H1 (cell line): Measurements from ENCODE around the gene FCER2. TPM values are rescaled to one million over a fixed set of nuclear protein-coding genes. Genes with fewer than 3 reads are reported as not detected.

ENCODE experiments used
- JUND ChIP-seq: IDR thresholded peaks from 2 replicates; pipeline ENCODE4 v1.6.1; 2011; ENCODE audit warnings: mild to moderate bottlenecking, improper control_type of control experiment, low read length
- NANOG ChIP-seq: IDR thresholded peaks from 2 replicates; pipeline ENCODE4 v1.6.1; 2011; ENCODE audit warnings: low read length, low read depth, mild to moderate bottlenecking, inconsistent platforms; ENCODE audit not compliant: insufficient read depth, poor library complexity, severe bottlenecking
- TAF1 ChIP-seq: IDR thresholded peaks from 2 replicates; pipeline ENCODE4 v1.6.1; 2011; ENCODE audit warnings: mild to moderate bottlenecking, low read depth, low read length
- TBP ChIP-seq: IDR thresholded peaks from 2 replicates; pipeline ENCODE4 v1.6.1; 2011; ENCODE audit warnings: low read depth, low read length, improper control_type of control experiment
- polyA plus RNA-seq, 7 experiments: library from polyadenylated mRNA; depleted of rRNA in 3 of 7; stranded (reverse) in 5 of 7; unstranded in 2 of 7; fragments of >200 nt in 5 of 7; fragments of 200-250 nt in 2 of 7; gene quantifications; 1 replicate in 5 of 7; 2 replicates in 1 of 7; 4 replicates in 1 of 7; pipeline versions ENCODE4 v1.2.1 to v1.2.3, GENCODE V29; 2011 to 2013; ENCODE audit warnings: missing spikeins in 2 of 7, mixed read lengths in 2 of 7
- total RNA-seq: library from RNA; stranded (reverse); fragmentation: NEBNext Ultra II Directional; extraction: Animal tissue kit (Norgen Biotek cat#: 25700); gene quantifications from 2 replicates; pipeline ENCODE4 v1.2.1, GENCODE V29; 2021

The FCER2 gene
- total and polyA plus RNA-seq, 2 of the 8 experiments (the other 6 are each of a cell fraction or from before 2014, with no cell fraction given), result 0.67 TPM; not detected in 1

DNA sequence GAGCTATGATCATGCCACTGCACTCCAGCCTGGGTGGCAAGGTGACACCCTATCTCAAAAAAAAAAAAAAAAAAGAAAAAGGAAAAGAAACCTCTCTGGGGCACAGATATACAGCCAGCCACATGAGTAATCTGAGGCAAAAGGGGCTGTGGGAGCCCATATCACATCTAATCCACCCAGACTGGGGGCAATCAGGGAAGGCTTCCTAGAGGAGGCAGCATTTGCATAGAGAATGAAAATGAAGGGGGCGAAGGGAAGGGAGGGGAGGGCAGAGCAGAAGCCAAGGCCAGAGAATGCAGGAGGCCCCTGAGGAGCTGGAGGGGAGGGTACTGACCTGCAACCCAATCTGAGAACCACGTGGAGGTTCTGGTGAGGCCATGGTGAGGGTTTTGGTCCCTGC lies 51.8 kb downstream of the FCER2 start (continued):
- no peak for TF ChIP-seq TBP
- no peak for TF ChIP-seq JUND
- TF ChIP-seq TAF1, result no peak
- TF ChIP-seq NANOG, result no peak
